ENCODE data around the gene PSRC1.
"Not testable (repeated sequence)": the region's sequence is repeated elsewhere in the genome, so short reads cannot be mapped to it uniquely, and the experiment has no call there.

Gene PSRC1

DNA sequence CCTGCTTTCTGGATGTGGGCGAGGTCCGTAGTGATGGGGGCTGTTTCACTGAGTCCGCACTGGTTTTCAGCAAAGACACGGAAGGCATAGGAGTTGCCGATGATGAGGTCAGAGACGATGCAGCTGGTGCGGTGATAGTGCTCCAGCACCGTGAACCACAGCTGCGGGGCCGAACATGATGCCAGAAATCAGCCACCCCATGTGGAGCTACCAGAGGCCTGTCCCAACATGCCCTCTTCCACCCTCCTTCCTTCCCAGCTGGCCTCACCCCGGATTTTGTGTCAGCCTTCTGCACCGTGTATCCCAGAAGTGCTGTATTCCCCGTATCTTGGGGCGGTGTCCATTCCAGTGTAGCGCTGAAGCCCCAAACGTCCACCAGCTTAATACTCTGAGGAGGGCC lies 13.8 kb upstream of the PSRC1 start:
- in situ Hi-C loops (cut with MboI; ENCODE audit: low sequenced_read_pairs), result no loop called here

DNA sequence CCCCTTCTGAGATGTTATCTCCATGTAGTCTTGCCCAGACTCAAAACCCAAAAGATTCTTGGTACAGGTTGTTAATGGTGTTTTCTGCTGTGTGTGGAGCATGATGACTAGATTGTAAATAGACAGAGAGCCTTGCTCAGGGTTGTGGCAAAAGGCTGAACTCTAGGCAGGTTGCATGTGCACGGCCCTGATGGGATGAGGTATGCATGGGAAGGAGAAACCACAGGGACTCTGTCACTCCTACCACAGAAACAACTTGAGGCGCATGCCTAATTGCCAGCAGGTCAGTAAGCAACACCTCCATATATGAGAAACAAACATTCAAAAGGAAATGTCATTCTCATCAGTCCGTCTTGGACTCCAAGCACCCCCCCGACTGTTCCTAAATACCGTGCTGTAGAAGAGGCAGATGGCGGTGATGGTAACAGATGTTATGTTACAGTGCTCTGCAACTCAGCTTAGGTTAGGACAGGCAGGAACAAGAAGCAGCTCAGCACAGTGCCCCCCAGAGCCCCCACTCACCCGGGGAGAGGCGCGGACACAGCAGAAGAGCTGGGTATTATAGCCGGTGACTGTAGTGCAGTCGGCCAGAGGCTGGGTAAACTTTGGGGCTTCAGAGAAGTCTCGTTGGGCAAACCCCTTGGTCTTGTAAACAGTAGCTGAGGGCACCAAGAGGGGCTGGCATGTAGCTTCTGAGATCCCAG lies 12.9 kb upstream of the PSRC1 start:
- in situ Hi-C loops (cut with MboI; ENCODE audit: low sequenced_read_pairs), result no loop called here

DNA sequence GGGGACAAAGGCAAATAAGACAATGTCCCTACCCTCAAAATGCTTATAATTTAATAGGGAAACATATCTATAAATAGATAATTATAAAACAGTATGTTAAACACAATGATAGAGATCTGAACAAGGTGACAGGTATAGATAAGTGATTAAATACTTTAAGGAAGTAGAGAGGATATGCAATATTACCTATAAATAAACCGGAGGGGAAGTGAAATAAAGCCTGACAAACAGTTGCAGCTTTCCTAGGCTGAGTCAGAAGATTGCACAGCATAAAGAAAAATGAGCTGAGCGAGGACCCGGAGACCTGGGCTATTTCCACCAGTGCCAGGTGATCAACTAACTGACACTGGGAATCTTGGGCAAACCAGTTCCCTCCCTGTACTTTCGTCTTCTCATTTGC lies 11.5 kb upstream of the PSRC1 start:
- in situ Hi-C loops (cut with MboI; ENCODE audit: low sequenced_read_pairs), result no loop called here

DNA sequence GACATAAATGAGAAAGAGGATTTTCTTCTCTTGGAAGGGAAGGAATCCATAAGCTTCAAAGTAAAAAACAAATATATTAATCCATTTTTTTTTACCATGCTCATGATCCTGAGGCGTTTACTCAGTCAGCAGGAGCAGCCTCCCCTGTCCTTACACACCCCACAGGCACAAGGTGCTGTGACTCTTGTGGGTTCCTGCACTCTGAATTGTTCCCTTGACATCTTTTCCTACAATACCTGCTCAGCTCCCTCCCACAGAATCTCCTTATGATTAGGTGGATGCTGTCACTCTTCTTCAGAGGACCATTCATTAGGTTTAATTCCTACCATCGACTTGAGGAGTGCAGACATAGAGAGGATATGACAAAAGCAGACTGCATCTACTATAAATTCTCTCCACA lies 10.1 kb upstream of the PSRC1 start:
- in situ Hi-C loops (cut with MboI; ENCODE audit: low sequenced_read_pairs), result no loop called here

DNA sequence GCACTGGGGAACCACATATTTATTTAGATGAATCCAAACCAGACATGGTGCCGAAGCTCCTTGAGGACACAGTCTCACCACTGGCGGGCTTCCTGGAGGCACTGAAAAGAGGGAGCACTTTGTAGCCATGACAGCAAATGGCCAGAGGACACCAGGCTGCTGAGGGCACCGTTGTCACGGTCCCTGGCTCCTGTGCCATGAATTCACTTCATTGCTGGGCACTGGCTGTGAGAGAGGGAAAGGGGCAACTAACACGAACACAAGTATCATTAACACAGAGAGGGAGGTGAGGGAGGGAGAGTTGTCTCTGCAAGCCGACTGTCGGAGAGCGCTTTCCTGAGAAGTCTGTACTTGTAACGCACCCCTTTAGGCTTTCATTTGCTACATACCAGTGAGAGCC lies 9.4 kb upstream of the PSRC1 start:
- in situ Hi-C loops (cut with MboI; ENCODE audit: low sequenced_read_pairs), result no loop called here

DNA sequence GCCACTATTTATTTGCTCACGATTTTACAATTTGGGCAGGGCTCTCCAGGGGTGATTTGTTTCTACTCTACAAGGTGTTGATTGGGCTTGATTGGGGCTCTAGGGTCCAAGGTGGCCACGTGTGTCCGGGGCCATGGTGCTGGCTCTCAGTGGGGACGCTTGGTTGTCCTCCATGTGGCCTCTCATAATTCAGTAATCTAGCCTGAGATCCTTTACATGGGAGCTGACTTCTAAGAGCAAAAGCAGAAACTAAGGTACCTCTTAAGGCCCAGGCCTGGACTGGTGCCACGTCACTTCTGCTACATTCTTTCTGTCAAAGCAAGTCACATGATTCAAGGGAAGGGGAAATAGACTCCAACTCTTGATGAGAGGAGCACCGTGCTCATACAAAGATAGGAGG lies 8.1 kb upstream of the PSRC1 start:
- in situ Hi-C loops (cut with MboI; ENCODE audit: low sequenced_read_pairs), result no loop called here

DNA sequence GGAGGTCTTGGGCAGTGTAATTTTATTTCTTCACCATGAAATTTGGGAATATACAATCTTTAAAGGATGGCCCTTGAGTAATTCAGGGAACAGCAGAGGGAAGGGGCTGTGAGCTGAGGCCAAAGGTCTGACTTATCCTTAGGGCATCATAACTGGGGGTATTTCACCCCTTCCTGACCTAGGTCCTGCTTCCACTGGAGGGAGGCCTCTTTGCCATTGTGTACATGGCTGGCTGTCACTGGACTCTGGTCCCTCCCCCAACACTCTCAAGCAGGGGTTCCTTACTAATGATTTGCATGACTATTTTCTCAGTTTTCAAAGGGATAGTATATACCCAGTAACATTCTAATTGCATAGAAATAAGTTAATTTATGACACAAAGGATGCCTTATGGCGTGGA lies 7.2 kb upstream of the PSRC1 start:
- in situ Hi-C loops (cut with MboI; ENCODE audit: low sequenced_read_pairs), result no loop called here

DNA sequence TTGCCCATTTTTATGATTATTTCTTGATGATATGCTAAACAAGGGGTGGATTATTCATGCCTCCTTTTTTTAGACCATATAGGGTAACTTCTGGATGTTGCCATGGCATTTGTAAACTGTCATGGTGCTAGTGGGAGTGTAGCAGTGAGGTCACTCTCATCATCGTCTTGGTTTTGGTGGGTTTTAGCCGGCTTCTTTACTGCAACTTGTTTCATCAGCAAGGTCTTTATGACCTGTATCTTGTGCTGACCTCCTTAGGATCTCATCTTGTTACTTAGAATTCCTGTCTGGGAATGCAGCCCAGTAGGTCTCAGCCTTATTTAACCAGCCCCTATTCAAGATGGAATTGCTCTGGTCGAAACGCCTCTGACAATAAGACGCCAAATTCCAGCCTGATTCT lies 3.8 kb upstream of the PSRC1 start:
- in situ Hi-C loops (cut with MboI; ENCODE audit: low sequenced_read_pairs), result not testable (repeated sequence)

DNA sequence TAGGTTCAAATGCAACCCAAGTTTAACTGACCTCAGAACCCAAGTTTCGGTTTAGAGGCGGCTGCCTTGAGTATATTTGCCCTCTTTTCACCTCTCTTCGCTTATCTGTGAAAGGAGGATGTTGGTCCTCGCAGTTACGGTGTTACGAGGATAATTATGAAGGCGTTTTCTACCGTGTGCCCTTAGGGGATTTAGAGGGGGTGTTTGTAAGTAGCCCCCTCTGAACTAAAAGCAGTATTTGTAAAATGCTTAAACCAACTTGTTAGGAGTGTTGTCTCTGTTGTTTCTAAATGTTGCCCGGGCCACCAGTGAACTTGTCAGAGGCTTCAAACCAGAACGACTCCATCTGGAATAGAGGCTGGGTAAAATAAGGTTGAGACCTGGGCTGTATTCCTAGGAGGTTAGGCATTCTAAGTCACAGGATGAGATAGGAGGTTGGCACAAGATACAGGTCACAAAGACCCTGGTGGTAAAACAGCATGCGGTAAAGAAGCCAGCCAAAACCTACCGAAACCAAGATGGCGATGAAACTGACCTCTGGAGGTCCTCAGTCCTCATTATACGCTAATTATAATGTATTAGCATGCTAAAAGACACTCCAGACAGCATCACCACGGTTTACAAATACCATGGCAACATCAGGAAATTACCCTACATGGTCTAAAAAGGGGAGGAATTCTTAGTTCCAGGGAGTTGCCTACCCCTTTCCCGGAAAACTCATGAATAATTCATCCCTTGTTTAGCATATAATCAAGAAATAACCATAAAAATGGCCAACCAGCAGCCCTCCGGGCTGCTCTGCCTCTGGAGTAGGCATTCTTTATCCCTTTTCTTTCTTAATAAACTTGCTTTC lies 1.0 kb upstream of the PSRC1 start:
- in situ Hi-C loops (cut with MboI; ENCODE audit: low sequenced_read_pairs), result no loop called here

DNA sequence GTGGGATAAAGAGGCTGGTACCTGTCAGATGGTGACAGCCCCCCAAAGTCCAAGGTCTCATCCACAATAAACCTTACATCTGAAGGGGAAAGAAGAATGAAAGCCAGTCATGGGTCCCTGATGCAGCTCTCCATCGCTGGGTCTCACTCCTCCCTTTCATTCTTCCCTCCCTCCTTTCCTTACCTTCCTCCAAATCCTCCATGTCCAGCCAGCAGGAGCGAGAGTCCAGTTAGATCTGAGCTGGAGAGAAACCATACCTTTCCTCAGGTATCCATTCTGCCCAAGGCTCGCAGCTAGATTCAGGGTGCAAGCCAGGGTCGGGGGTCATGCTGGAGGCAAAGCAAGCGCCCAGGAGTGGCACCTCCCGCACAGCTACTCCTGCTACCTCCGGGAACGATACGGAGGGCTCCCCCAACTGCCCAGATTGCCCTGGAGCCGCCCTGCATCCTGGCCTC lies 421 bp downstream of the PSRC1 start:
- in situ Hi-C loops (cut with MboI; ENCODE audit: low sequenced_read_pairs), result no loop called here

DNA sequence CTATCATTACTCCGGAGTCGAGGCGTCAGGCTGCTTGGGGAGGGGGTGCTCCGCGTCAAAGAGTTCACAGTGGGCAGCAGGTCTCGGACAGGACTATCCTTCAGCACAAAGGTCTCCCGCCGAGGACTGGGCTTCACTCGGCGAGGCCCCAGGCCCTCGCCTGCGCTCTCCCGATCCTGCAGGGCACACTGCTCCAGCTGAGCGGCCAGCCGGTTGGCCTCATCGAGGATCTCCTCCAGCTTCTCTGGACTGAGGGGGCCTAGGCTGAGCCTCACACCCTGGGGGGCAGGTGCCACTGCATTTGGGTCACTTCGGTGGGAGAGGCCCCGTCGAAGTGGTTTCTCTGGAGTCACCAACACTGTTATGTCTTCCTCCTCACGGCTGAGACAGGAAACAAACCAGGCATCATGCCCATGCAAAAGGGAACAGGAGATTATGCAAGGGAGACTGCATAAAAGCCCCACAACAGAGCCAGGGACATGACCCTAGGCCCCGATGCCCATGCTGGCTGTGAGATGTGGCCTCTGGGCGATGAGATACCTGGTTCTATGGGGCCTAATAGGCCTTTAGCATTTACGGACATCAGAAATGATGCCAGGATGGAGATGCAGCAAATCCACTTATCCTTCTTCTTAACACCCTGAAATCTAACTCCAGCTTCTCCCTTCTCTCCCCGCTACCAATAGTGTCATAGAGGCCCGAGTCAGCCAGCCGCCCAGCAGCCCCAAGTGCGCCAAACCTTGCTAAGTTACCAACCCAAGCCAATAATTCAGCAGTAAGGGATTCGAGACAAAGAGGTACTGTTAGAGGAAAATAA lies 1.1 kb downstream of the PSRC1 start:
- in situ Hi-C loops (cut with MboI; ENCODE audit: low sequenced_read_pairs), result no loop called here

DNA sequence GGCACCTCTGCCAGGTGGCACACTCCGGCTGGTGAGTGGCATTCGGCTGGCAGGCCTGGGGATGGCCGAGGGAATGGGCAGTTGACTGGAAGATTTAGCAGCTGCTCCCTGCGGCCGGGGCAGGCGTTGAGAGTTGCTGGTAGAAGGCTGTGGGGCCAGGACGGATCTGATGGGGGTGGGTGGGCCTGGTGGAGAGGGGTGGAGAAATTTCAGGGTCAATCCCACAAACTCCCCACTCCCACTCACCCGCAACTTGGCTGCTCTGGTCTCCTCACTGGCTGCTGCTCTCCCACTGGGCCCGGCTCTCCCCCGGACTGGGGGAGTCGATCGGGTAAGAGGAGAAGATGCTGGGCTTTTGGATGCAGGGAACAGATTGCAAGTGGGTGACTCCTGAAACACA lies 2.1 kb downstream of the PSRC1 start:
- in situ Hi-C loops (cut with MboI; ENCODE audit: low sequenced_read_pairs), result no loop called here

DNA sequence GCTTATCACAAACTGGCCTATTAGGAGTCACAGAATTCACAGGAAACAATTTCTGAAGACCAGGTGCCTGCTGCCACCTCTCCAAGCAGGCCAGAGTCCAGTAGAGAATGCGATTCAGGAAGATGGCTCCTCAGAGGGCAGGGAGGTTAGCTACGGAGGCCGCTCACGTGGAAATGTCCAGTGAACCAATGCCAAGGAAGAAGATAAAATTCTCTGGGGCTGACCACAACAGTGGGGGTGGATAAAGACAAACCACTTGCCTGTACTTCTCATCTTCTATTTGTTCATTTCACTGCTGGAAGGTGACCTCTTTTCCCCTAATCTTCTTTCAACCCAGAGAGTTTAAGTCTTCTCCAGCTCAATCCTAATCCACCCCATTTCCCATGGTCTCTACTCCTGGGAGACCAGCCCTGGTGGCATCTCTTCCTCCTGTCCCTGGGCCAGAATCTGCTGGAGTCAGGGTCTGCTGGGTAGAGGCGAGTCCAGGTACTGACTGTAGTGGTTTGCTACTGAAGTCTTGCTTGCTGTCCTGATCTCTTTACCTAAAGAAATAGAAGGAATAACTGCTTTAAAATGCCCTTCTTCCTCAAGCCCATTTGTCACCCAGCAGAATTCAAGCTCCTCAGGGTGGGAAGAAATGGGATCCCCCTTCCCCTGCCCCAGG lies 3.2 kb downstream of the PSRC1 start:
- in situ Hi-C loops (cut with MboI; ENCODE audit: low sequenced_read_pairs), result loop anchor here (5.0 kb wide), 1 partner anchor 123 kb away; no protein-coding TSS in a partner anchor

DNA sequence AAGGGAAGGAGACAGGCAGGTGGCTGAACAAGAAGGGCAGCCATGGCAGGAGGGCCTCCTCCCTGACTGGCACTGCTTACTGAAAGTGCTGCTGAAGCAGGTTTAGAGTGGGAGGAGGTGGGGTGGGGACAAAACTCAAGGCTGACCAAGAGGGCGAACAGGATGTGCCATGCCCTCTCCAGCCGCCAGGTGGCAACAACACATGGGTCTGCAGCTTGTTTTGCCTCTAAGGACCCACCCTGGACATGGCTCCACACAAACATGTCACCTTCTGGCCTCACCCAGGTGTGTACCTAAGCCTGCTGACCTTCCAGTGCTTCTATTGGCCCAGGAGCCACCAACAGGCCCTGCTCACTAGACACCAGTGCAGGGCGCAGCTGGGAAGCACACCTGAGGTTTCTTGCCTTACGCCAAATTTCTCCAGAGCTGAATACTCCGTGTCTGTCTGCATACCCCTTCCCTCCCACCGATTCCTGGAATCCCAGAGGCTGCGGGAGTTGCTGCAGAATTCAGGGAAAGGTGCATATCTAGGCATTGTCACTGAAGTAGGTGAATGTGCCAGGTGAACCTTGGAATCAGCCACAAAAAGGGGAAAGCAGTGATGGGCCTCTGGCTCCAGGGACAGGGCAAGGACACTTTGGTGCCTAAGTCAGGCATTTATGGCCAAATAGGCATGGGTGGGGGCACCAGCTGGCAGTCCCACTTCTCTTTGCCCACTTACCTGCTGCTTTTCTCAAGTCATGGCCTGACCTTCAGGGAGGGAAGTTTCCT lies 5.3 kb downstream of the PSRC1 start:
- in situ Hi-C loops (cut with MboI; ENCODE audit: low sequenced_read_pairs), result loop anchor here (5.0 kb wide), 1 partner anchor 125 kb away; no protein-coding TSS in a partner anchor

DNA sequence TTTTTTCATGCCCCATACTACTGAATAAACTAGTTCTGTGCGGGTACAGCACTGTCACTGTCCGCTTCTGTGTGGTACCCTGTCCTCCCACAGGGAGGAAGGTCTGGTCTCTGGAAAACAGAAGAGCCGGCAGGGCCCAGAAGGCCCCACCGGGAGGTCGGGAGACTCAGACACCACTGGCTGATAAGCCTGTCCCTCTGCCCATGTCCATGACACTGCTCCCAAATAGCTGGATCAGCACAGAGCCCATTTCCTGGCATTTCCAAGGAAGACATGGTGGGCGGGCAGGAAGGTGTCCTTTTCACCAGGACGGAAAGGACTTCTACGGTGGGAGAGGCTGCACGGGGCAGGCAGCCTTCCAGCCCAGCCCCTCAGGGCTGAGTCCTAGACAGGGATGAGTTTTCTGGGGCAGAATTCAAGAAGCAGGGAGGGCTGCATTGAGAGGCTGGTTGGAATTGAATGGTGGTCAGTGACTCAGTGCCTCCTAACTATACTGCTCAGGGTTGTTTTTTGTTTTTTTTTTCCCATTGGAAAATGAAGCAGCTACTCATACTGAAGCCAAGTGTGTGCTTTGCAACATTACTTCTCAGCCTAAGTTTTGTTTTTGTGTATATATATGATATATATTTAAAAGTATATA lies 7.1 kb downstream of the PSRC1 start:
- in situ Hi-C loops (cut with MboI; ENCODE audit: low sequenced_read_pairs), result loop anchor here (5.0 kb wide), 1 partner anchor 126 kb away; no protein-coding TSS in a partner anchor

DNA sequence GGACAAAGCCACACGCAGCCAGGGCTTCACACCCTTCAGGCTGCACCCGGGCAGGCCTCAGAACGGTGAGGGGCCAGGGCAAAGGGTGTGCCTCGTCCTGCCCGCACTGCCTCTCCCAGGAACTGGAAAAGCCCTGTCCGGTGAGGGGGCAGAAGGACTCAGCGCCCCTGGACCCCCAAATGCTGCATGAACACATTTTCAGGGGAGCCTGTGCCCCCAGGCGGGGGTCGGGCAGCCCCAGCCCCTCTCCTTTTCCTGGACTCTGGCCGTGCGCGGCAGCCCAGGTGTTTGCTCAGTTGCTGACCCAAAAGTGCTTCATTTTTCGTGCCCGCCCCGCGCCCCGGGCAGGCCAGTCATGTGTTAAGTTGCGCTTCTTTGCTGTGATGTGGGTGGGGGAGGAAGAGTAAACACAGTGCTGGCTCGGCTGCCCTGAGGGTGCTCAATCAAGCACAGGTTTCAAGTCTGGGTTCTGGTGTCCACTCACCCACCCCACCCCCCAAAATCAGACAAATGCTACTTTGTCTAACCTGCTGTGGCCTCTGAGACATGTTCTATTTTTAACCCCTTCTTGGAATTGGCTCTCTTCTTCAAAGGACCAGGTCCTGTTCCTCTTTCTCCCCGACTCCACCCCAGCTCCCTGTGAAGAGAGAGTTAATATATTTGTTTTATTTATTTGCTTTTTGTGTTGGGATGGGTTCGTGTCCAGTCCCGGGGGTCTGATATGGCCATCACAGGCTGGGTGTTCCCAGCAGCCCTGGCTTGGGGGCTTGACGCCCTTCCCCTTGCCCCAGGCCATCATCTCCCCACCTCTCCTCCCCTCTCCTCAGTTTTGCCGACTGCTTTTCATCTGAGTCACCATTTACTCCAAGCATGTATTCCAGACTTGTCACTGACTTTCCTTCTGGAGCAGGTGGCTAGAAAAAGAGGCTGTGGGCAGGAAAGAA lies 8.1 kb downstream of the PSRC1 start:
- in situ Hi-C loops (cut with MboI; ENCODE audit: low sequenced_read_pairs), result loop anchor here (5.0 to 25.0 kb wide), 2 partner anchors 127 to 712 kb away; partner anchors contain the start of gene AHCYL1

DNA sequence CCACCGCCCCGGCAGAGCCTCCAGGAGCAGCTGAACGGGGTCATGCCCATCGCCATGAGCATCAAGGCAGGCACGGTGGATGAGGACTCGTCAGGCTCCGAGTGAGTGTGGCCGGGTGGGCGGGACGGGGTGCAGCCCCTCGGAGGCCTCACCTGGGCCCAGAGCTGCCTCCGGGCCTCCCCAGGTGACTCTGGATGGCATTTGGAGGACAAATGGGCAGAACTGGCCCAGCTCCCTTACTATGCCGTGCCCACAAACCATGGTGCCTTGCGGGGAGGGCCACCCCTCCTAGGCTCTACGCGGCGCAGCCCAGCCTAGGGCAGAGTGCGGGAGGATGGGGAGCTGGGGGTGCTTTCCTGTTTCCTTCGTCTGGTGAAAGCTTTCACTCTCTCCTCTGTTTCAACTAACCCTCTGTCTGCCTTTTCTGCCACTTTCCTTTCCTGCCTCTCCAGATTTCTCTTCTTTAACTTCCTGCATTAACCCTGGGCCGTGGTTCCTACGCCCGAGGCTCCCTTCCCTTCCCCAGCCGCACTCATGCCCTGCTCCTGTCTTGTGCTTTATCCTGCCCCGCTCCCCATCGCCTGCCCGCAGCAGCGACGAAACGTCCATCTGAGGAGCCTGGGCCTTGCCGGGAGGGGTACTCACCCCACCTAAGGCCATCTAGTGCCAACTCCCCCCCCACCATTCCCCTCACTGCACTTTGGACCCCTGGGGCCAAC lies 9.2 kb downstream of the PSRC1 start:
- in situ Hi-C loops (cut with MboI; ENCODE audit: low sequenced_read_pairs), result loop anchor here (25.0 kb wide), 1 partner anchor 714 kb away; the partner anchor contains the start of gene AHCYL1

Measured in HL-60/S4 (cell line).